MM.1S (cell line): ENCODE results near the gene URGCP.

Source experiments
- DNase-seq: peaks from one replicate; pipeline ENCODE4 v3.0.0-alpha.2; 2015
- H2AFZ ChIP-seq: fragments of 300-600 bp; sonication (generic); 2 replicates; pipeline ENCODE4 v1.6.0; 2016; ENCODE audit warnings: antibody characterized with exemption, low read length
- H3F3A ChIP-seq: fragments of 300-600 bp; sonication (generic); 2 replicates; pipeline ENCODE4 v1.6.1; 2016; ENCODE audit warnings: mild to moderate bottlenecking, antibody characterized with exemption, low read length, moderate library complexity, mixed read lengths; ENCODE audit not compliant: insufficient read depth
- H3K27ac ChIP-seq: fragments of 300-600 bp; sonication (generic); 2 replicates; pipeline ENCODE4 v1.5.1; 2016; ENCODE audit warnings: mild to moderate bottlenecking, low read length
- H3K27me3 ChIP-seq: fragments of 300-600 bp; sonication (generic); replicated peaks from 2 replicates; pipeline ENCODE4 v1.6.0; 2016; ENCODE audit warnings: low read length; ENCODE audit not compliant: insufficient read depth
- H3K36me3 ChIP-seq: fragments of 300-600 bp; sonication (generic); replicated peaks from 2 replicates; pipeline ENCODE4 v1.6.1; 2016; ENCODE audit warnings: mild to moderate bottlenecking, low read length, mixed read lengths; ENCODE audit not compliant: insufficient read depth
- H3K4me1 ChIP-seq: fragments of 300-600 bp; sonication (generic); 2 replicates; pipeline ENCODE4 v1.6.1; 2016; ENCODE audit warnings: low read length, mixed read lengths
- H3K4me2 ChIP-seq: fragments of 300-600 bp; sonication (generic); 2 replicates; pipeline ENCODE4 v1.6.0; 2016; ENCODE audit warnings: low read depth, low read length
- H3K4me3 ChIP-seq: fragments of 300-600 bp; sonication (generic); 2 replicates; pipeline ENCODE4 v1.5.1; 2016; ENCODE audit warnings: low read length, mixed read lengths
- H3K79me2 ChIP-seq: fragments of 300-600 bp; sonication (generic); 2 replicates; pipeline ENCODE4 v1.6.1; 2016; ENCODE audit warnings: mixed run types, low read length, mixed read lengths
- H3K9ac ChIP-seq: fragments of 300-600 bp; sonication (generic); 2 replicates; pipeline ENCODE4 v1.6.1; 2016; ENCODE audit warnings: low read length, mixed read lengths
- H3K9me2 ChIP-seq: fragments of 300-600 bp; sonication (generic); replicated peaks from 2 replicates; pipeline ENCODE4 v1.6.1; 2016; ENCODE audit warnings: mild to moderate bottlenecking, low read length, mixed read lengths; ENCODE audit not compliant: insufficient read depth
- H3K9me3 ChIP-seq: fragments of 300-600 bp; sonication (generic); replicated peaks from 2 replicates; pipeline ENCODE4 v1.6.1; 2016; ENCODE audit warnings: mild to moderate bottlenecking, low read length, mixed read lengths; ENCODE audit not compliant: insufficient read depth
- H4K20me1 ChIP-seq: fragments of 300-600 bp; sonication (generic); 2 replicates; pipeline ENCODE4 v1.6.1; 2016; ENCODE audit warnings: mild to moderate bottlenecking, low read length, moderate library complexity, mixed read lengths; ENCODE audit not compliant: insufficient read depth
- CTCF ChIP-seq: fragments of 300-600 bp; sonication (generic); IDR thresholded peaks from 2 replicates; pipeline ENCODE4 v1.5.1; 2016; ENCODE audit warnings: antibody characterized with exemption, low read length, mixed read lengths
- EZH2 ChIP-seq: fragments of 300-600 bp; sonication (generic); optimal IDR thresholded peaks from 2 replicates; pipeline ENCODE3; 2017; ENCODE audit warnings: low read depth, mild to moderate bottlenecking, antibody characterized with exemption, low read length, mixed read lengths
- EZH2phosphoT487 ChIP-seq: fragments of 300-600 bp; sonication (generic); IDR thresholded peaks from 2 replicates; pipeline ENCODE4 v1.6.1; 2018; ENCODE audit warnings: antibody characterized with exemption, low read length

URGCP gene

DNA sequence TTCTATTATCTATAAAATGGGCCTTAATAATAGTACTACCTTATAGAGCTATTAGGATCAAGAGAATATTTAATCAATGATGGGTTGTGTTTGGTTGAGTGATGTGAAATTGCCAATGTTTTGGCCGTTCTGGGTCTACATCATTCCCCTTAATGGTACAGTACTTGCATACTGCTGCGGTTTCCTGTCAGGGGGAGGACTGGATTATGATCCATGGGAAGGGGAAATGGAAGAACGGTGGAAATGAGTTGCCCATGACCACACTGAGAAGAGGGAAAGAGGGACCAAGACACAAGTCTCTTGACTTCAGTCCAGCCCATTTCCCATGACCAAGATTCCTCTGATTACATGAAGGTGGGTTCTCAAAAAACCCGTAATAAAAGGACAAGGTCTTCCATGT is 36.1 kb downstream of the URGCP start:
- Histone ChIP-seq H3K27ac (no peak overlapping the region), H3K36me3 (peaks cover 11% of the 10 kb centered on the region), H3K9me2 (no peaks in the 10 kb centered on the region), H3K4me3 (no peak overlapping the region), H3K27me3 (no peaks in the 10 kb centered on the region), H3K9me3 (no peaks in the 10 kb centered on the region), H3F3A (peaks cover 25% of the 10 kb centered on the region), H2AFZ (no peak overlapping the region), H3K4me1 (peaks cover 7% of the 10 kb centered on the region; the same call in 1 of the 2 replicates), H3K4me2 (no peak overlapping the region), H3K79me2 (peaks cover 23% of the 10 kb centered on the region), H3K9ac (no peak overlapping the region), H4K20me1 (no peaks in the 10 kb centered on the region)
- TF ChIP-seq CTCF, result no peak
- no peak for DNase-seq

- no peaks in the 10 kb centered on the region for H3K9me2 ChIP-seq
- peaks cover 11% of the 10 kb centered on the region for H3K36me3 ChIP-seq
- no peaks in the 10 kb centered on the region for H3K27me3 ChIP-seq
- no peak for DNase-seq
- peaks cover 7% of the 10 kb centered on the region; the same call in 1 of the 2 replicates for H3K4me1 ChIP-seq
- H2AFZ ChIP-seq, result peak overlapping the region; percentile 89
- peak overlapping the region; percentile 73 for H3K4me3 ChIP-seq
- peak overlapping the region; percentile 20; the same call in 1 of the 2 replicates for H3K27ac ChIP-seq
- H4K20me1 ChIP-seq, result no peaks in the 10 kb centered on the region
- H3K79me2 ChIP-seq, result peaks cover 23% of the 10 kb centered on the region
- peak overlapping the region; percentile 82 for H3K4me2 ChIP-seq
- peak overlapping the region; percentile 47 for H3K9ac ChIP-seq
- H3F3A ChIP-seq, result peaks cover 25% of the 10 kb centered on the region
- H3K9me3 ChIP-seq, result no peaks in the 10 kb centered on the region
- TF ChIP-seq EZH2 (no peak), CTCF (no peak), EZH2phosphoT487 (no peak)
Observed at GRCh38 chr7:43869867-43870240, 36.5 kb downstream of the URGCP start.

DNA sequence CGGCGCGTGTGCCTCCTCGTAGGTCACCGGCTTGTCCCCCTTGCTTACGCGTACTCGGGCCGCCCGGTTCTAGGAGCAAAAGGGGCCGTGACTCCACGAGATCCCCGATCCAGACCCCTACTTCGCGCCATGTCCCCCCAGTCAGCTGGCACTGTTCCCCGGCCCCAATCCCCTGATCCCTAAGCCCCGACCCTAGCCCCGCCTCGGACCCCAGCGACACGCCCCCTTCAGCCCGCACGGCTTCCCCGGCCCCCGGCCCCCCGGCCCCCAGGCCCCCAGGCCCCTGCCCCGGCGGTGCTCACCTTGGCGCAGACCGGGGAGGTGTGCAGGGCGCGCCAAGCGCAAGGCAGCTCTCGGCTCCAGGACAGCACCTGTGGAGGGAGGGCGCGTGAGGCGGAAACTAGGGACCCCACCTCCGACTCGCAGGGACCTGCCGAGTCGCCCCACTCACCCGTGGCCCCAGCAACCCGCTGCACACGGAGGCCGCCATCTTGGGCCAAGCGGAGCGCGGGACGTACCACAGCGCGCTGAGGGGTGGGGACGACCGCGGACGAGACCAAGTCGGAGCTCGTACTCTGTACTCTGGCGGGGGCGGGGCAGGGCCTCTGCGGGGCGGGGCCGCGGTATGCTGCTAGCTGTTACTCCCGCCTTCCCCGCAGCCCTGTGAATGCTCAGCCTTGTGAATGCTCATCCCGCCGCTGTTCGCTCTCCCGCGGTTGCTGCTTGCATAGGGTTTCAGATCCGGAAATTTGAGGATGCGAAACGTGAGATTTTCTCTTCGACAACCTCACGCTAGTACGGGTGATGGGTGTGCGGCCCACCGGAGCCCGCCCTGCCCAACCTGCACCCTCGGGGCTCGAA is 37.2 kb downstream of the URGCP start, which contains the start of gene MRPS24:
MRPS24 (minus strand) TSS at position 512 of the 861 bp plus-strand sequence; CDS start at position 490, 22 bp downstream.
- Histone ChIP-seq H3K4me2 (peak within 1 kb of the TSS; percentile 82), H3K27me3 (no peaks in the 10 kb centered on the region), H3K9ac (peak within 1 kb of the TSS; percentile 72), H3K36me3 (peaks cover 11% of the 10 kb centered on the region), H3K4me3 (peak within 1 kb of the TSS; percentile 73), H3K27ac (peak within 1 kb of the TSS; percentile 83), H3K9me3 (no peaks in the 10 kb centered on the region), H3K79me2 (peaks cover 23% of the 10 kb centered on the region), H2AFZ (peak within 1 kb of the TSS; percentile 89), H4K20me1 (no peaks in the 10 kb centered on the region), H3F3A (peaks cover 25% of the 10 kb centered on the region), H3K9me2 (no peaks in the 10 kb centered on the region), H3K4me1 (peaks cover 7% of the 10 kb centered on the region; the same call in 1 of the 2 replicates)
- peak; percentile 95 for DNase-seq
- TF ChIP-seq CTCF, result no peak
- no peak for TF ChIP-seq EZH2
- no peak for TF ChIP-seq EZH2phosphoT487
